A673 (cell line): ENCODE data around the gene SHISA9. TPM values are rescaled to one million over a fixed set of nuclear protein-coding genes. Genes with fewer than 3 reads are reported as not detected.

Experiments used
- BruUV-seq: library from RNA; stranded (reverse); fragments of 400-500 nt; replicated peaks from 2 replicates; lab custom pipeline; 2021; lab: Mats Ljungman, UMichigan
- CTCF ChIA-PET: fragments of 300-600 bp; sonication (Branson Sonifier 250); formaldehyde crosslinking; loops from one replicate; lab custom pipeline; 2022; ENCODE audit warnings: antibody characterized with exemption; lab: Charles Lee
- POLR2A ChIA-PET: fragments of 300-600 bp; sonication (Branson Sonifier 250); formaldehyde crosslinking; loops from one replicate; lab custom pipeline; 2022; ENCODE audit warnings: antibody characterized with exemption; ENCODE audit not compliant: low non-redundant PET; lab: Charles Lee
- DNase-seq: peaks from one replicate; pipeline ENCODE4 v3.0.0-alpha.2; 2015; ENCODE audit warnings: low spot score
- H3K27ac ChIP-seq: fragments of 200-600 bp; sonication (generic); 2 replicates; pipeline ENCODE4 v1.5.1; 2016; ENCODE audit warnings: mixed run types, low read depth, mild to moderate bottlenecking, mixed read lengths, antibody characterized with exemption, low read length; ENCODE audit not compliant: poor library complexity, severe bottlenecking
- H3K27me3 ChIP-seq: fragments of 200-600 bp; sonication (generic); replicated peaks from 2 replicates; pipeline ENCODE4 v1.6.1; 2017; ENCODE audit warnings: mixed run types, low read depth, mild to moderate bottlenecking, mixed read lengths, antibody characterized with exemption, low read length; ENCODE audit not compliant: insufficient read depth, poor library complexity
- H3K36me3 ChIP-seq: fragments of 200-600 bp; sonication (generic); 2 replicates; pipeline ENCODE4 v1.6.1; 2016; ENCODE audit warnings: mixed run types, mild to moderate bottlenecking, mixed read lengths, antibody characterized with exemption, low read length; ENCODE audit not compliant: insufficient read depth, poor library complexity, severe bottlenecking
- H3K4me1 ChIP-seq: fragments of 200-600 bp; sonication (generic); 2 replicates; pipeline ENCODE4 v1.6.1; 2017; ENCODE audit warnings: mixed run types, mild to moderate bottlenecking, mixed read lengths, antibody characterized with exemption, low read length; ENCODE audit not compliant: insufficient read depth, poor library complexity, severe bottlenecking
- H3K4me3 ChIP-seq: fragments of 200-600 bp; sonication (generic); 2 replicates; pipeline ENCODE4 v1.5.1; 2016; ENCODE audit warnings: low read depth, mixed run types, mild to moderate bottlenecking, mixed read lengths, low read length; ENCODE audit not compliant: poor library complexity, severe bottlenecking
- H3K9me3 ChIP-seq: fragments of 200-600 bp; sonication (generic); 2 replicates; pipeline ENCODE4 v1.6.1; 2016; ENCODE audit warnings: mixed run types, low read depth, mild to moderate bottlenecking, mixed read lengths, antibody characterized with exemption, low read length; ENCODE audit not compliant: poor library complexity, severe bottlenecking
- CTCF ChIP-seq: fragments of 300-800, 200-600 bp; sonication (generic); conservative IDR thresholded peaks from 2 replicates; pipeline ENCODE4 v1.5.1; 2017; ENCODE audit warnings: low read depth, mild to moderate bottlenecking, antibody characterized with exemption, low read length, moderate library complexity, mixed read lengths
- EZH2 ChIP-seq: fragments of 200-600 bp; sonication (generic); IDR thresholded peaks from 2 replicates; pipeline ENCODE4 v1.6.1; 2017; ENCODE audit warnings: borderline replicate concordance, low read depth, mild to moderate bottlenecking, mixed read lengths, antibody characterized with exemption, low read length; ENCODE audit not compliant: poor library complexity, severe bottlenecking
- intact Hi-C: fragments of 100-400 bp; cut with micrococcal nuclease; formaldehyde crosslinking; loops from one replicate; pipeline ENCODE4 v1.10.0; 2022; ENCODE audit not compliant: unreplicated experiment
- total RNA-seq: library from RNA; stranded (reverse); gene quantifications from 2 replicates; pipeline ENCODE4 v1.2.3, GENCODE V29; 2021

The SHISA9 gene
- total RNA-seq, 1 experiment from 2014 or later, result not detected

GRCh38 chr16:12878973-12879372 lies 22.4 kb upstream of the SHISA9 start:
- no peak overlapping the region for H3K4me3 ChIP-seq
- DNase-seq, result no peak
- ChIA-PET CTCF (no interaction called here), POLR2A (no interaction called here)
- intact Hi-C loops, result no loop called here
- no peaks in the 10 kb centered on the region for H3K27me3 ChIP-seq
- no peak overlapping the region for H3K27ac ChIP-seq
- no peaks in the 10 kb centered on the region for H3K36me3 ChIP-seq
- H3K4me1 ChIP-seq, result no peaks in the 10 kb centered on the region
- no TSS peak for BruUV-seq
- no peaks in the 10 kb centered on the region for H3K9me3 ChIP-seq
- no peak for TF ChIP-seq CTCF
- no peak for TF ChIP-seq EZH2

DNA sequence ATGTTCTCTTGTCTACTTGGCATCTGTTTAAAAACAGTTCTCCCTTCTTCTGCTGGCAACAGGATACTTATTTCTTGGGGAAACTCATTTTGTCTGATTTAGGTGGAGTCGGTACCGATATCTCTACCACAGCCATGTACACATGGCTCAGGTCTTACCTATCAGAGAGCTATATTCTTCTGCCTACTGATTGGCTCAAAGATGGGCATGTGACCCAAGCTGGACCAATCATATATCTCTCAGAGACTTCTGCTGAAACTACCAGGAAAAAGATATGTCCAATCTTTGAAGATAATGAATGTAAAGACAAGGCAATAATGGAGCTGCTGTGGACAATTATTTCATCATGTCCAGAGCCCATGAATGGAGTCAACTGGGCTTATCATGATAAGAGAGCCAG lies 21.6 kb upstream of the SHISA9 start:
- BruUV-seq, result no TSS peak
- CTCF ChIA-PET, result no interaction called here
- TF ChIP-seq CTCF, result no peak

DNA sequence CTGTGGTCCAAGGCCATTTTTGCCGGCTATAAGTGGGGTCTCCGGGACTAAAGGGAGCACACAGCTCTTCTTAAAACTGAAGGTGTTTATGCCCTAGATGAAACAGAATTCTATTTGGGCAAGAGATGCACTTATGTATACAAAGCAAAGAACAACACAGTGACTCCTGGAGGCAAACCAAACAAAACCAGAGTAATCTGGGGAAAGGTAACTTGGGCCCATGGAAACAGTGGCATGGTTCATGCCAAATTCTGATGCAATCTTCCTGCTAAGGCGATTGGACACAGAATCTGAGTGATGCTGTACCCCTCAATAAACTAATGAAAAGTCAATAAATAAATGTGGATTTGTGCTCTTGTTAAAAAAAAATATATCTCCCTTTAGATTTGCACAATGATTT lies 20.2 kb upstream of the SHISA9 start:
- TF ChIP-seq CTCF (no peak), EZH2 (no peak)
- no peaks in the 10 kb centered on the region for H3K36me3 ChIP-seq
- ChIA-PET POLR2A (no interaction called here), CTCF (no interaction called here)
- no peak for DNase-seq
- intact Hi-C loops, result no loop called here
- BruUV-seq, result no TSS peak
- no peak overlapping the region for H3K27ac ChIP-seq
- H3K9me3 ChIP-seq, result no peaks in the 10 kb centered on the region
- no peaks in the 10 kb centered on the region for H3K27me3 ChIP-seq
- no peak overlapping the region for H3K4me3 ChIP-seq
- H3K4me1 ChIP-seq, result no peaks in the 10 kb centered on the region

More for the DNA sequence above, 21.6 kb upstream of the SHISA9 start:
- Histone ChIP-seq H3K9me3 (no peaks in the 10 kb centered on the region), H3K36me3 (no peaks in the 10 kb centered on the region), H3K4me1 (no peaks in the 10 kb centered on the region), H3K4me3 (no peak overlapping the region), H3K27ac (no peak overlapping the region), H3K27me3 (no peaks in the 10 kb centered on the region)
- intact Hi-C loops, result no loop called here
- POLR2A ChIA-PET, result no interaction called here
- no peak for DNase-seq
